ENCODE measurements around the gene ACTL7B.
"Not testable (repeated sequence)": the region's sequence is repeated elsewhere in the genome, so short reads cannot be mapped to it uniquely, and the experiment has no call there.

The ACTL7B gene

GRCh38 chr9:108869092-108869725 is 13.4 kb upstream of the ACTL7B start:
- no peak for DNase-seq

- DNase-seq, result no peak
Measured at GRCh38 chr9:108867829-108868228, 12.0 kb upstream of the ACTL7B start.

GRCh38 chr9:108867116-108867515 is 11.3 kb upstream of the ACTL7B start:
- no peak for DNase-seq

- DNase-seq, result no peak
Measured at GRCh38 chr9:108866001-108866420, 10.2 kb upstream of the ACTL7B start.

GRCh38 chr9:108865037-108865436 is 9.3 kb upstream of the ACTL7B start:
- DNase-seq, result no peak

GRCh38 chr9:108864446-108864845 is 8.7 kb upstream of the ACTL7B start:
- DNase-seq, result no peak

- no peak for DNase-seq
Measured at GRCh38 chr9:108863891-108864290, 8.1 kb upstream of the ACTL7B start.

- no peak for DNase-seq
Measured at GRCh38 chr9:108861997-108862396, 6.2 kb upstream of the ACTL7B start, which contains the start of gene ACTL7A. ACTL7A (plus strand) TSS chr9:108862266; CDS start chr9:108862323, 57 bp downstream.

- no peak for DNase-seq
Measured at GRCh38 chr9:108861464-108861863, 5.7 kb upstream of the ACTL7B start.

- no peak for DNase-seq
Measured at GRCh38 chr9:108860764-108861163, 5.0 kb upstream of the ACTL7B start.

GRCh38 chr9:108860354-108860753 is 4.6 kb upstream of the ACTL7B start:
- DNase-seq, result no peak

GRCh38 chr9:108859459-108860114 is 3.8 kb upstream of the ACTL7B start:
- peak; percentile 35 for DNase-seq

GRCh38 chr9:108857572-108857971 is 1.8 kb upstream of the ACTL7B start:
- no peak for DNase-seq

GRCh38 chr9:108855529-108855886 is 278 bp downstream of the ACTL7B start:
- DNase-seq, result no peak

- no peak for DNase-seq
Measured at GRCh38 chr9:108854641-108855528, 901 bp downstream of the ACTL7B start.

GRCh38 chr9:108854094-108854493 is 1.7 kb downstream of the ACTL7B start:
- DNase-seq, result no peak

GRCh38 chr9:108852079-108852478 is 3.7 kb downstream of the ACTL7B start:
- DNase-seq, result no peak

GRCh38 chr9:108851138-108851537 is 4.6 kb downstream of the ACTL7B start:
- DNase-seq, result no peak

- no peak for DNase-seq
Measured at GRCh38 chr9:108850293-108850897, 5.4 kb downstream of the ACTL7B start.

- not testable (repeated sequence) for DNase-seq
Measured at GRCh38 chr9:108848296-108848695, 7.5 kb downstream of the ACTL7B start.

- no peak for DNase-seq
Measured at GRCh38 chr9:108845947-108846346, 9.8 kb downstream of the ACTL7B start.

GRCh38 chr9:108845507-108845906 is 10.3 kb downstream of the ACTL7B start:
- no peak for DNase-seq

GRCh38 chr9:108844856-108845255 is 10.9 kb downstream of the ACTL7B start:
- DNase-seq, result no peak
